ENCODE measurements around the gene TBATA.
A peak's percentile ranks its signal among the peaks of the same experiment; 100 is the strongest.

TBATA gene

GRCh38 chr10:70761031-70761601, 24.1 kb downstream of the TBATA start:
- DNase-seq (ENCODE audit: low spot score): no peak

- no peak for DNase-seq (ENCODE audit: low spot score)
Observed at GRCh38 chr10:70760271-70760787, 24.8 kb downstream of the TBATA start.

- DNase-seq (ENCODE audit: low spot score): no peak
Observed at GRCh38 chr10:70759781-70760180, 25.4 kb downstream of the TBATA start.

GRCh38 chr10:70758757-70759514, 26.2 kb downstream of the TBATA start:
- DNase-seq (ENCODE audit: low spot score): peak; percentile 59

GRCh38 chr10:70757856-70758255, 27.3 kb downstream of the TBATA start:
- no peak for DNase-seq (ENCODE audit: low spot score)

- no peak for DNase-seq (ENCODE audit: low spot score)
Observed at GRCh38 chr10:70756700-70757360, 28.3 kb downstream of the TBATA start.

- no peak for DNase-seq (ENCODE audit: low spot score)
Observed at GRCh38 chr10:70753841-70754621, 31.1 kb downstream of the TBATA start.

- DNase-seq (ENCODE audit: low spot score): no peak
Observed at GRCh38 chr10:70753026-70753663, 32.0 kb downstream of the TBATA start.

GRCh38 chr10:70752571-70752970, 32.6 kb downstream of the TBATA start:
- DNase-seq (ENCODE audit: low spot score): no peak

- no peak for DNase-seq (ENCODE audit: low spot score)
Observed at GRCh38 chr10:70751991-70752390, 33.2 kb downstream of the TBATA start.

- no peak for DNase-seq (ENCODE audit: low spot score)
Observed at GRCh38 chr10:70751356-70751755, 33.8 kb downstream of the TBATA start.

GRCh38 chr10:70750156-70750703, 34.9 kb downstream of the TBATA start:
- DNase-seq (ENCODE audit: low spot score): no peak

- DNase-seq (ENCODE audit: low spot score): no peak
Observed at GRCh38 chr10:70749756-70750155, 35.4 kb downstream of the TBATA start.

GRCh38 chr10:70748801-70749573, 36.2 kb downstream of the TBATA start:
- DNase-seq (ENCODE audit: low spot score): no peak

- no peak for DNase-seq (ENCODE audit: low spot score)
Observed at GRCh38 chr10:70748305-70748704, 36.9 kb downstream of the TBATA start.

GRCh38 chr10:70747192-70747965, 37.8 kb downstream of the TBATA start:
- DNase-seq (ENCODE audit: low spot score): no peak

GRCh38 chr10:70745555-70745954, 39.6 kb downstream of the TBATA start:
- DNase-seq (ENCODE audit: low spot score): no peak

GRCh38 chr10:70744617-70745143, 40.5 kb downstream of the TBATA start:
- no peak for DNase-seq (ENCODE audit: low spot score)

GRCh38 chr10:70743879-70744278, 41.3 kb downstream of the TBATA start:
- DNase-seq (ENCODE audit: low spot score): no peak

- DNase-seq (ENCODE audit: low spot score): no peak
Observed at GRCh38 chr10:70743430-70743788, 41.8 kb downstream of the TBATA start.

All from CD4-positive, alpha-beta T cell treated with Interleukin-6 at 100 ng/mL for 8 hours (primary cell).